Ovary (tissue), 9 donors: ENCODE data around the gene RBM28. TPM values are rescaled to one million over a fixed set of nuclear protein-coding genes. Genes with fewer than 3 reads are reported as not detected.

ENCODE experiments used
- DNase-seq, 5 donors: peaks; one replicate each; pipeline ENCODE4 v3.0.0-alpha.2; 2019 to 2020
- H3K27ac ChIP-seq, 2 donors: fragments of 200-600 bp; one replicate each; pipeline versions ENCODE4 v1.5.1 to v1.8.0; 2019 to 2022
- H3K27me3 ChIP-seq: fragments of 200-600 bp; one replicate; pipeline ENCODE4 v1.8.0; 2022
- H3K36me3 ChIP-seq: fragments of 200-600 bp; sonication (generic); one replicate; pipeline ENCODE4 v1.5.1; 2019
- H3K4me1 ChIP-seq: one replicate; pipeline ENCODE4 v1.8.1; 2013; ENCODE audit warnings: mild to moderate bottlenecking, moderate library complexity; ENCODE audit not compliant: insufficient read depth
- H3K4me3 ChIP-seq: fragments of 200-600 bp; sonication (generic); one replicate; pipeline ENCODE4 v1.5.1; 2017
- H3K9me3 ChIP-seq, 2 donors: fragments of 200-600 bp in 1 of 2; sonication (generic) in 1 of 2; one replicate each; pipeline versions ENCODE4 v1.5.1 to v1.8.1; 2013 to 2019; ENCODE audit warnings: mild to moderate bottlenecking in 1 of 2, moderate library complexity in 1 of 2
- EP300 ChIP-seq: sonication (generic); formaldehyde crosslinking; IDR thresholded peaks from one replicate; pipeline ENCODE4 v1.6.1; 2017; ENCODE audit warnings: antibody characterized with exemption
- POLR2A ChIP-seq: fragments of 450-650 bp; IDR thresholded peaks from one replicate; pipeline ENCODE4 v1.6.1; 2017; ENCODE audit warnings: antibody characterized with exemption, mild to moderate bottlenecking, moderate library complexity
- WGBS, 3 donors: extraction: QIAGEN DNeasy Blood & Tissue Kit in 1 of 3; methylation state at CpG; one replicate each; pipeline versions ENCODE4 v1.1.5 to v1.1.7; 2013 to 2017; 5-methylcytosine and 5-hydroxymethylcytosine counted together
- intact Hi-C, 4 donors: fragments of 100-400 bp; cut with DNase I; formaldehyde crosslinking; loops; one replicate each; pipeline versions ENCODE4 v1.11.0 to v1.15.1; 2022 to 2023
- polyA plus RNA-seq, 2 donors: library from polyadenylated mRNA; stranded (reverse); fragments of 200-250 nt in 1 of 2; fragments of 350-450 nt in 1 of 2; fragmentation: Illumina TruSeq in 1 of 2; extraction: RNeasy Lipid Tissue Mini Kit (QIAGEN cat#74804) in 1 of 2; gene quantifications; one replicate each; pipeline ENCODE4 v1.2.3, GENCODE V29; 2013 to 2014
- total RNA-seq, 7 donors: library from RNA; depleted of rRNA in 2 of 7; stranded (reverse); fragments of >200 nt in 2 of 7; fragmentation: NEBNext Ultra II Directional in 3 of 7; extraction: Animal tissue kit (Norgen Biotek cat#: 25700) in 3 of 7; gene quantifications; one replicate each; pipeline versions ENCODE4 v1.1.0 to v1.2.4, GENCODE V29; 2016 to 2023
- TF ChIP-seq, protein P1 (sequence below), 3 donors: fragments of 450-650 bp in 2 of 3; fragments of 200-600 bp in 1 of 3; IDR thresholded peaks; one replicate each; pipeline versions ENCODE4 v1.5.1 to v1.8.0; 2016 to 2022; ENCODE audit warnings: antibody characterized with exemption in 3 of 3, mild to moderate bottlenecking in 1 of 3
- donor health status: DM: no; HTN: no; CAD: no; lungs with moderate emphysema.
- donor health status: DM: no; HTN: no; CAD: no.
- donor health status: Bipolar disorder and iron deficiency.
- donor health status: DM: yes; HTN: yes; CAD: no.
- donor health status: DM: no; HTN: no; CAD: no.
- donor health status: DM: yes; HTN: yes; CAD: no.

Gene RBM28
- total and polyA plus RNA-seq, 9 donors: 13.6 to 50.8 (median 33.1) TPM

DNA sequence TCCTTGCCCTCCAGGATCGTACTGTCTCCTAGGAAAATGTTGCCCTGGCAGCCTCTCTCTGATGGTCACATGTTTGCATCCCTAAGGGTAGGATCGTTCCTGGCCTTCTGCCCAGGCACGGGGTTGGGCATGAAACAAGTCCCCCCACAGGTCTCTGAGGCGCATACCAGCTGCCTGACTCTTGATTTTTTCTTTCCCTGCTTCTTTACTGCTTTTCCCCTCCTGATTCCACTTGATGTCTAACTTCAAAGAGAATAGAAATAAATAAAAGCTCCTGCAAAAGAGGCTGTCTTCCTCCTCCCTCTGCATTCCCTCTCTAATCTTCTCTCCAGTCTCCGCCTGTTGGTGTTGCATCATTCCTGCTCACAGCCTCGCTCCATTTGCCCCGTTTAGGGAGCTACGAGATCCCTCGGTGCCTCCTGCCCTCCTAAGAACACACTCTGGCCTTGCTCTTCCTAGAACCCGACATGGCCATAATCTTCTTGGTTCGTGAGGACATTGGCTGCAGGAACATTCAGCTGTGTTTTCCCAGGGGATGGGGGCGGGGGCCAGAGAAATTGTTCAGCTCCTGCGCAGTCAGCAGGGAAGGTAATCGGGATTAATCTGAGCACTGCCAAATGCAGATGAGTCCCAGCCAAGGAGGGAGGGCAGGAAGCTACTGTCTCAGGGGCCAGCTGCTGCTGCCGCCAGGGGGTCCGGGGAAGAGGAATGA, 76.7 kb downstream of the RBM28 start:
- peak; percentile 49 to 84 (median 58) for DNase-seq
- intact Hi-C loops: no loop called here
- no peak overlapping the region for H3K4me3 ChIP-seq

DNA sequence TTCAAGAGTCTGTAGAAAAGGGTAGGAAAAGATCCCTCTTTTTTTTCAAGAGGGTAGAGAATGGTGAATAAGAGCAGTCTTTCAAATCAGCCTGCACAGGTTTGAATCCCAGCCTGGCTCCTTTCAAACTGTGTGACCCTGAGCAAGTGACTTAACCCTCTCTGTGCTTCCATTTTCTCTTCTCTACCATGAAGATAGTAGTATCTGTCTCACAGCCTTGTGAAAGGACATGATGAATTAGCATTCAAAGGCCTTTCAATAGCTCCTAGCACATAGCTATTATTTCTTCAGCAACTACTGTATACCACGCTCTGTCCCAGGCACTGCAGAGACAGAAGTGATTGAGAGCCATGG, 77.2 kb downstream of the RBM28 start:
- no peak overlapping the region for H3K27ac ChIP-seq
- no peaks in the 10 kb centered on the region for H3K36me3 ChIP-seq
- H3K4me1 ChIP-seq: peaks cover 6% of the 10 kb centered on the region
- no peak overlapping the region for H3K4me3 ChIP-seq
- intact Hi-C loops: no loop called here
- no peaks in the 10 kb centered on the region for H3K27me3 ChIP-seq
- TF ChIP-seq EP300: no peak
- TF ChIP-seq, protein P1, sequence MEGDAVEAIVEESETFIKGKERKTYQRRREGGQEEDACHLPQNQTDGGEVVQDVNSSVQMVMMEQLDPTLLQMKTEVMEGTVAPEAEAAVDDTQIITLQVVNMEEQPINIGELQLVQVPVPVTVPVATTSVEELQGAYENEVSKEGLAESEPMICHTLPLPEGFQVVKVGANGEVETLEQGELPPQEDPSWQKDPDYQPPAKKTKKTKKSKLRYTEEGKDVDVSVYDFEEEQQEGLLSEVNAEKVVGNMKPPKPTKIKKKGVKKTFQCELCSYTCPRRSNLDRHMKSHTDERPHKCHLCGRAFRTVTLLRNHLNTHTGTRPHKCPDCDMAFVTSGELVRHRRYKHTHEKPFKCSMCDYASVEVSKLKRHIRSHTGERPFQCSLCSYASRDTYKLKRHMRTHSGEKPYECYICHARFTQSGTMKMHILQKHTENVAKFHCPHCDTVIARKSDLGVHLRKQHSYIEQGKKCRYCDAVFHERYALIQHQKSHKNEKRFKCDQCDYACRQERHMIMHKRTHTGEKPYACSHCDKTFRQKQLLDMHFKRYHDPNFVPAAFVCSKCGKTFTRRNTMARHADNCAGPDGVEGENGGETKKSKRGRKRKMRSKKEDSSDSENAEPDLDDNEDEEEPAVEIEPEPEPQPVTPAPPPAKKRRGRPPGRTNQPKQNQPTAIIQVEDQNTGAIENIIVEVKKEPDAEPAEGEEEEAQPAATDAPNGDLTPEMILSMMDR (IDR thresholded peaks at IDR 0.05): no peak
- TF ChIP-seq POLR2A: no peak
- WGBS, 3 donors: 50 to 62% (median 58%) methylated on average over 1 of the region's 1 CpG
- H3K9me3 ChIP-seq: no peaks in the 10 kb centered on the region
- DNase-seq: no peak

More for the DNA sequence above, 76.7 kb downstream of the RBM28 start:
- H3K27me3 ChIP-seq: no peaks in the 10 kb centered on the region
- H3K27ac ChIP-seq: no peak overlapping the region
- no peaks in the 10 kb centered on the region for H3K9me3 ChIP-seq
- no peak for TF ChIP-seq POLR2A
- no peaks in the 10 kb centered on the region for H3K36me3 ChIP-seq
- WGBS, 3 donors: 3 to 8% (median 4%) methylated on average over 16 of the region's 16 CpGs
- peaks cover 6% of the 10 kb centered on the region for H3K4me1 ChIP-seq

DNA sequence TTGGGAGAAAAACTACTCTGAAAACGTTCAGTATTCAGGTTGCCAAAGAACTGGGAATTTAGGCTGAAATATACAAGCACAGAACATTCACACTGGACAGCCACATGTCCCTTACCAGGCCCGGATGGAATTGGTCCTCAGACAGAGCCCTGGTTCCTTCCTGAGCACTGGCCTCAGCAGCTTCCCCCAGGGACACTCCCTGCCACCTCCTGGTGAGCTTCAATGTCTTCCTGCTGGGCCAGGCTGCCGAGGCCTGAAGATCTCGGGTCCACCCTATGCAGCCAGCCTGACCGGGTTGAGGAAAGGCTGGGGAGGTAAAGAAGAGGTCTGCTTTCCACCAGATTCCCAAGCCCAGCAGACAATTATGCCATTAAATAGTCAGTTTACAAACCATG, 77.8 kb downstream of the RBM28 start:
- Histone ChIP-seq H3K27me3 (no peaks in the 10 kb centered on the region), H3K4me1 (peaks cover 6% of the 10 kb centered on the region), H3K27ac (no peak overlapping the region), H3K36me3 (no peaks in the 10 kb centered on the region), H3K4me3 (no peak overlapping the region), H3K9me3 (no peaks in the 10 kb centered on the region)
- intact Hi-C loops: no loop called here
- DNase-seq: no peak
- TF ChIP-seq POLR2A (no peak), EP300 (no peak)
- TF ChIP-seq, protein P1 (IDR thresholded peaks at IDR 0.05): no peak
- 60 to 64% (median 62%) methylated on average over 5 of the region's 5 CpGs for WGBS, 3 donors

- H3K4me1 ChIP-seq: peaks cover 6% of the 10 kb centered on the region
- H3K36me3 ChIP-seq: no peaks in the 10 kb centered on the region
- intact Hi-C loops: no loop called here
- H3K4me3 ChIP-seq: no peak overlapping the region
- TF ChIP-seq, protein P1 (IDR thresholded peaks at IDR 0.05): no peak
- TF ChIP-seq EP300 (no peak), POLR2A (no peak)
- no peak overlapping the region for H3K27ac ChIP-seq
- DNase-seq: no peak
- WGBS, 3 donors: 89 to 92% (median 90%) methylated on average over 6 of the region's 6 CpGs
- H3K27me3 ChIP-seq: no peaks in the 10 kb centered on the region
- H3K9me3 ChIP-seq: no peaks in the 10 kb centered on the region
Measured at GRCh38 chr7:128265156-128265905, 78.4 kb downstream of the RBM28 start.

DNA sequence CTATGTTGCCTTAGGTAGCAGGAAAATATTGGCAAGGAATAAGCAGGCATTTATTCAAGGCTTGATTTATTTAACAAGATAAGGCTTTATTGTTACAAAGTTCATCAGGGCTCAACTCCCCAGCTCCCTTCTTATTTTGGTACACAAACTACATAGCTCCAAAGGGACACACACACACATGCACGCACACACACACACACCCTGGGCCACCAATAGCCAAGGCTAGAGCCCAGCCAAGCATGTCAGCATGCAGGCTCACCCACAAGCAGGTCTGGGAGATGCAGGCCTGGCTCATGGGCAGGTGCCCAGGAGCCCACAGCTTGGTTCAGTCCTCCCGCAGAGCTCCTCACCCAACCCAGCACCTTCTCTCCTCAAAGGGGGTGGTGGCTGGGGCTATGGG, 79.2 kb downstream of the RBM28 start:
- intact Hi-C loops: no loop called here
- Histone ChIP-seq H3K4me3 (no peak overlapping the region), H3K27me3 (no peaks in the 10 kb centered on the region), H3K27ac (no peak overlapping the region), H3K36me3 (no peaks in the 10 kb centered on the region), H3K9me3 (no peaks in the 10 kb centered on the region), H3K4me1 (peaks cover 6% of the 10 kb centered on the region)
- no peak for DNase-seq
- WGBS, 3 donors: 80 to 86% (median 81%) methylated on average over 2 of the region's 2 CpGs
- TF ChIP-seq EP300 (no peak), POLR2A (no peak)
- TF ChIP-seq, protein P1 (IDR thresholded peaks at IDR 0.05): no peak
